ENCODE measurements around the gene KIAA1755.

Gene KIAA1755

GRCh38 chr20:38211200-38212097 is 49.1 kb downstream of the KIAA1755 start:
- peaks cover 6 to 7% of the 10 kb centered on the region in 2 experiments for H3K4me1 ChIP-seq (ENCODE audit: control insufficient read depth in 1 of 2, insufficient read depth in 2 of 2, low read length in 2 of 2)
- H3K79me1 ChIP-seq (ENCODE audit: low read length): peaks cover 5% of the 10 kb centered on the region
- no peak for DNase-seq
- H3K23ac ChIP-seq (ENCODE audit: low read length): no peak overlapping the region
- WGBS (ENCODE audit: extremely low coverage, insufficient coverage, insufficient read length): no CpG with 5 or more reads among the region's 9 CpGs
- no peak overlapping the region for H4K91ac ChIP-seq (ENCODE audit: low read depth, low read length)
- H3K27me3 ChIP-seq (ENCODE audit: insufficient read depth, low read length): no peaks in the 10 kb centered on the region
- H3K79me2 ChIP-seq (ENCODE audit: control insufficient read depth, insufficient read depth, low read length, poor library complexity): no peaks in the 10 kb centered on the region
- H3K9me3 ChIP-seq (ENCODE audit: insufficient read depth, low read depth, low read length): no peaks in the 10 kb centered on the region
- no peak overlapping the region for H4K12ac ChIP-seq (ENCODE audit: low read depth, low read length)
- H3K4me2 ChIP-seq (ENCODE audit: low read length): no peak overlapping the region
- H2AK5ac ChIP-seq (ENCODE audit: low read length): no peak overlapping the region
- H4K8ac ChIP-seq (ENCODE audit: low read depth, low read length): no peak overlapping the region
- H3K4me3 ChIP-seq (ENCODE audit: low read depth, low read length): no peak overlapping the region
- no peaks in the 10 kb centered on the region for H3K36me3 ChIP-seq (ENCODE audit: control insufficient read depth in 1 of 2, insufficient read depth in 2 of 2, low read length in 2 of 2)
- no peak overlapping the region for H3K9ac ChIP-seq (ENCODE audit: low read length)
- H3K4ac ChIP-seq (ENCODE audit: low read depth, low read length): no peak overlapping the region
- no peak overlapping the region for H2BK5ac ChIP-seq (ENCODE audit: low read depth, low read length, poor library complexity)
- no peak overlapping the region for H2BK120ac ChIP-seq (ENCODE audit: insufficient read depth, low read length, poor library complexity)
- H2AFZ ChIP-seq (ENCODE audit: insufficient read depth, low read length, poor library complexity): no peak overlapping the region
- no peak overlapping the region for H3K14ac ChIP-seq (ENCODE audit: low read length)
- no peak overlapping the region for H2BK12ac ChIP-seq (ENCODE audit: low read length)
- no peak overlapping the region for H3K27ac ChIP-seq (ENCODE audit: low read depth, low read length)
- no peak overlapping the region for H3K18ac ChIP-seq (ENCODE audit: low read length)

GRCh38 chr20:38210741-38211140 is 49.8 kb downstream of the KIAA1755 start:
- no peak overlapping the region for H2BK12ac ChIP-seq (ENCODE audit: low read length)
- H2BK120ac ChIP-seq (ENCODE audit: insufficient read depth, low read length, poor library complexity): no peak overlapping the region
- no peak overlapping the region for H3K14ac ChIP-seq (ENCODE audit: low read length)
- H3K79me1 ChIP-seq (ENCODE audit: low read length): peaks cover 3% of the 10 kb centered on the region
- no peak overlapping the region for H2AK5ac ChIP-seq (ENCODE audit: low read length)
- H2AFZ ChIP-seq (ENCODE audit: insufficient read depth, low read length, poor library complexity): no peak overlapping the region
- no peak overlapping the region for H2BK5ac ChIP-seq (ENCODE audit: low read depth, low read length, poor library complexity)
- no peak overlapping the region for H3K4me3 ChIP-seq (ENCODE audit: low read depth, low read length)
- DNase-seq: no peak
- H3K79me2 ChIP-seq (ENCODE audit: control insufficient read depth, insufficient read depth, low read length, poor library complexity): no peaks in the 10 kb centered on the region
- H4K91ac ChIP-seq (ENCODE audit: low read depth, low read length): no peak overlapping the region
- no peak overlapping the region for H3K4ac ChIP-seq (ENCODE audit: low read depth, low read length)
- H3K27ac ChIP-seq (ENCODE audit: low read depth, low read length): no peak overlapping the region
- no peaks in the 10 kb centered on the region for H3K27me3 ChIP-seq (ENCODE audit: insufficient read depth, low read length)
- H3K4me1 ChIP-seq (ENCODE audit: control insufficient read depth in 1 of 2, insufficient read depth in 2 of 2, low read length in 2 of 2): peaks cover 6 to 7% of the 10 kb centered on the region in 2 experiments
- H3K23ac ChIP-seq (ENCODE audit: low read length): no peak overlapping the region
- H3K9me3 ChIP-seq (ENCODE audit: insufficient read depth, low read depth, low read length): no peaks in the 10 kb centered on the region
- no peak overlapping the region for H4K8ac ChIP-seq (ENCODE audit: low read depth, low read length)
- no peak overlapping the region for H3K4me2 ChIP-seq (ENCODE audit: low read length)
- WGBS (ENCODE audit: extremely low coverage, insufficient coverage, insufficient read length): no CpG with 5 or more reads among the region's 6 CpGs
- H3K18ac ChIP-seq (ENCODE audit: low read length): no peak overlapping the region
- no peak overlapping the region for H4K12ac ChIP-seq (ENCODE audit: low read depth, low read length)
- no peak overlapping the region for H3K9ac ChIP-seq (ENCODE audit: low read length)
- no peaks in the 10 kb centered on the region for H3K36me3 ChIP-seq (ENCODE audit: control insufficient read depth in 1 of 2, insufficient read depth in 2 of 2, low read length in 2 of 2)

- no peak for DNase-seq
- WGBS (ENCODE audit: extremely low coverage, insufficient coverage, insufficient read length): no CpG with 5 or more reads among the region's 3 CpGs
- H3K4ac ChIP-seq (ENCODE audit: low read depth, low read length): no peak overlapping the region
- H3K4me1 ChIP-seq (ENCODE audit: control insufficient read depth in 1 of 2, insufficient read depth in 2 of 2, low read length in 2 of 2): peaks cover 6 to 7% of the 10 kb centered on the region in 2 experiments
- H3K9me3 ChIP-seq (ENCODE audit: insufficient read depth, low read depth, low read length): no peaks in the 10 kb centered on the region
- no peak overlapping the region for H3K9ac ChIP-seq (ENCODE audit: low read length)
- H4K8ac ChIP-seq (ENCODE audit: low read depth, low read length): no peak overlapping the region
- no peak overlapping the region for H4K91ac ChIP-seq (ENCODE audit: low read depth, low read length)
- no peak overlapping the region for H2BK5ac ChIP-seq (ENCODE audit: low read depth, low read length, poor library complexity)
- H3K27ac ChIP-seq (ENCODE audit: low read depth, low read length): no peak overlapping the region
- no peak overlapping the region for H2AFZ ChIP-seq (ENCODE audit: insufficient read depth, low read length, poor library complexity)
- no peaks in the 10 kb centered on the region for H3K27me3 ChIP-seq (ENCODE audit: insufficient read depth, low read length)
- no peak overlapping the region for H3K4me3 ChIP-seq (ENCODE audit: low read depth, low read length)
- no peak overlapping the region for H3K4me2 ChIP-seq (ENCODE audit: low read length)
- no peak overlapping the region for H4K12ac ChIP-seq (ENCODE audit: low read depth, low read length)
- H3K23ac ChIP-seq (ENCODE audit: low read length): no peak overlapping the region
- H2BK120ac ChIP-seq (ENCODE audit: insufficient read depth, low read length, poor library complexity): no peak overlapping the region
- H2BK12ac ChIP-seq (ENCODE audit: low read length): no peak overlapping the region
- H3K14ac ChIP-seq (ENCODE audit: low read length): no peak overlapping the region
- peaks cover 3% of the 10 kb centered on the region for H3K79me1 ChIP-seq (ENCODE audit: low read length)
- no peaks in the 10 kb centered on the region for H3K79me2 ChIP-seq (ENCODE audit: control insufficient read depth, insufficient read depth, low read length, poor library complexity)
- no peak overlapping the region for H3K18ac ChIP-seq (ENCODE audit: low read length)
- no peak overlapping the region for H2AK5ac ChIP-seq (ENCODE audit: low read length)
- H3K36me3 ChIP-seq (ENCODE audit: control insufficient read depth in 1 of 2, insufficient read depth in 2 of 2, low read length in 2 of 2): no peaks in the 10 kb centered on the region
Observed at GRCh38 chr20:38209736-38210405, 50.7 kb downstream of the KIAA1755 start.

DNA sequence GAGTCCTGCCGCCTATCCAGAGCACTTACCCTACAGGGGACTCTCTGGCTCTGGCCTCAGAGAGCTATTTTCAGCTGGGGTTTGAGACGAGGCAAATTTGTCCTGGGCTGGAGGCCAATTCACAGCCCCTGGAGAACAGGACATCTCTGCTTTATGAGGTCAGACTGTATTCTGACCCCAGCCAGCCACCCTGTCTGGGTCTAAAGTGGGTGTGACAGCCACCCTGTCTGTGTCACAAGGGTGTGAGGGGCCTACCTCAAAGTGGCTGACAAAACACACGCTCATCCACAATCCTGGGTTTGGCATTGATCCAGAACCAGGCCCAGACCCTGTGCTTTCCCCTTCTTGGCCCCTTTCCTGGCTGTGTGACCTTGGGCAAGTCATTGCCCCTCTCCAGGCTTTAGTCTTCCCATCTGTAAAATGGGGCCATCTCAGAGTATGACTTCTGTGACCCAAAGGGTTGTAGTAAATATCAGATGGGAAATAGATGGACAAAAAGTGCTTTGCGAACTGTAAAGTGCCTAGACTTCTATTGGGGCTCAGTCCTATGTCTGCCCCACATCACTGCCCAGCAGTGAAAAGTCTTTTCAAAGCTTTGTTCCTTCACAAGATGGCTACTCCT is 51.4 kb downstream of the KIAA1755 start:
- Histone ChIP-seq H2BK120ac (ENCODE audit: insufficient read depth, low read length, poor library complexity) (peak overlapping the region; percentile 10), H3K27me3 (ENCODE audit: insufficient read depth, low read length) (no peaks in the 10 kb centered on the region), H3K36me3 (ENCODE audit: control insufficient read depth in 1 of 2, insufficient read depth in 2 of 2, low read length in 2 of 2) (no peaks in the 10 kb centered on the region), H4K12ac (ENCODE audit: low read depth, low read length) (no peak overlapping the region), H2AK5ac (ENCODE audit: low read length) (no peak overlapping the region), H3K14ac (ENCODE audit: low read length) (no peak overlapping the region), H3K27ac (ENCODE audit: low read depth, low read length) (no peak overlapping the region), H3K4me1 (ENCODE audit: control insufficient read depth in 1 of 2, insufficient read depth in 2 of 2, low read length in 2 of 2) (peaks cover 6 to 7% of the 10 kb centered on the region in 2 experiments), H3K9me3 (ENCODE audit: insufficient read depth, low read depth, low read length) (no peaks in the 10 kb centered on the region), H4K91ac (ENCODE audit: low read depth, low read length) (peak overlapping the region; percentile 3), H2BK5ac (ENCODE audit: low read depth, low read length, poor library complexity) (no peak overlapping the region), H3K4me2 (ENCODE audit: low read length) (no peak overlapping the region), H3K79me2 (ENCODE audit: control insufficient read depth, insufficient read depth, low read length, poor library complexity) (no peaks in the 10 kb centered on the region), H3K79me1 (ENCODE audit: low read length) (peaks cover 3% of the 10 kb centered on the region), H4K8ac (ENCODE audit: low read depth, low read length) (no peak overlapping the region), H2BK12ac (ENCODE audit: low read length) (no peak overlapping the region), H2AFZ (ENCODE audit: insufficient read depth, low read length, poor library complexity) (no peak overlapping the region), H3K23ac (ENCODE audit: low read length) (no peak overlapping the region), H3K4ac (ENCODE audit: low read depth, low read length) (no peak overlapping the region), H3K18ac (ENCODE audit: low read length) (no peak overlapping the region), H3K9ac (ENCODE audit: low read length) (no peak overlapping the region), H3K4me3 (ENCODE audit: low read depth, low read length) (no peak overlapping the region)
- DNase-seq: no peak
- no CpG with 5 or more reads among the region's 4 CpGs for WGBS (ENCODE audit: extremely low coverage, insufficient coverage, insufficient read length)
